IMR-90 (cell line): ENCODE measurements around the gene LZIC.

Source experiments
- BHLHE40 ChIP-seq: fragments of 150-350 bp; IDR thresholded peaks from 2 replicates; pipeline ENCODE4 v1.6.1; 2016; ENCODE audit warnings: mild to moderate bottlenecking, low read depth, low read length
- CEBPB ChIP-seq: IDR thresholded peaks from 2 replicates; pipeline ENCODE4 v1.6.1; 2012; ENCODE audit warnings: low read depth, low read length, improper control_type of control experiment
- CHD1 ChIP-seq: IDR thresholded peaks from 2 replicates; pipeline ENCODE4 v1.6.1; 2012; ENCODE audit warnings: low read depth, low read length, improper control_type of control experiment
- FOS ChIP-seq: fragments of 150-350 bp; IDR thresholded peaks from 2 replicates; pipeline ENCODE4 v1.6.1; 2016; ENCODE audit warnings: low read depth, low read length
- MAZ ChIP-seq: IDR thresholded peaks from 2 replicates; pipeline ENCODE4 v1.6.1; 2012; ENCODE audit warnings: low read depth, mild to moderate bottlenecking, low read length, improper control_type of control experiment, moderate library complexity, borderline replicate concordance
- MXI1 ChIP-seq: IDR thresholded peaks from 2 replicates; pipeline ENCODE4 v1.6.1; 2012; ENCODE audit warnings: low read depth, mild to moderate bottlenecking, low read length, moderate library complexity, borderline replicate concordance
- NFE2L2 ChIP-seq: fragments of 150-350 bp; IDR thresholded peaks from 2 replicates; pipeline ENCODE4 v1.6.1; 2016; ENCODE audit warnings: low read depth, mild to moderate bottlenecking, low read length
- POLR2A ChIP-seq: IDR thresholded peaks from 2 replicates; pipeline ENCODE4 v1.6.1; 2012; ENCODE audit warnings: mild to moderate bottlenecking, low read depth, low read length
- RAD21 ChIP-seq: IDR thresholded peaks from 2 replicates; pipeline ENCODE4 v1.6.1; 2012; ENCODE audit warnings: low read length, improper control_type of control experiment
- RCOR1 ChIP-seq: IDR thresholded peaks from 2 replicates; pipeline ENCODE4 v1.6.1; 2012; ENCODE audit warnings: mild to moderate bottlenecking, low read length, improper control_type of control experiment; ENCODE audit not compliant: insufficient replicate concordance
- RFX5 ChIP-seq: IDR thresholded peaks from 2 replicates; pipeline ENCODE4 v1.8.0; 2012; ENCODE audit warnings: low read depth, mild to moderate bottlenecking, low read length, moderate library complexity
- SMC3 ChIP-seq: fragments of 150-350 bp; IDR thresholded peaks from 2 replicates; pipeline ENCODE4 v1.6.1; 2016; ENCODE audit warnings: low read depth, mild to moderate bottlenecking, antibody characterized with exemption, low read length, moderate library complexity
- TF ChIP-seq, protein P1 (sequence below): conservative IDR thresholded peaks from 2 replicates; pipeline ENCODE4 v1.5.1; 2012; ENCODE audit warnings: mild to moderate bottlenecking, low read depth, low read length, improper control_type of control experiment
- TF ChIP-seq, protein P2 (sequence below): fragments of 150-350 bp; IDR thresholded peaks from 2 replicates; pipeline ENCODE4 v1.6.1; 2017; ENCODE audit warnings: mild to moderate bottlenecking, antibody characterized with exemption, low read length, low read depth

DNA sequence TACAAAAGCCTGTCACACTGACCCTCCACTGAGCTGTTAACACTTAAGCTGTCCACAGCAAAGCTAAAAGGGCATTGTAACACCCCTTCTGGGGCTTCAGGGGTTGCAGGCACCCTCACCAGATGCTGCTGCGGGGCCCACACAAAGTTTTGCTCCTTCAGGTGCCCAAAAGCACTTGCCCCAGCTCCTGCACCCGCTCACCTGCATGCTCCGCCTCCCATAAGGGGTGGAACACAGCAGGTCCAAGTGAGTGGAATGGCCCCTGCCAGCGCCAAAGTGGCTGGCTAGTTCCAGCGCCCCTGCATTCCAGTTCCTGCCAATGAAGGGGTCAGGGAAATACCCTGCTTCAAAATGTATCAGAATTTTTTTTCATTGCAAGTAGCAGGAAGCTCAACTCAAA, 46.6 kb upstream of the LZIC start:
- TF ChIP-seq, protein P1, sequence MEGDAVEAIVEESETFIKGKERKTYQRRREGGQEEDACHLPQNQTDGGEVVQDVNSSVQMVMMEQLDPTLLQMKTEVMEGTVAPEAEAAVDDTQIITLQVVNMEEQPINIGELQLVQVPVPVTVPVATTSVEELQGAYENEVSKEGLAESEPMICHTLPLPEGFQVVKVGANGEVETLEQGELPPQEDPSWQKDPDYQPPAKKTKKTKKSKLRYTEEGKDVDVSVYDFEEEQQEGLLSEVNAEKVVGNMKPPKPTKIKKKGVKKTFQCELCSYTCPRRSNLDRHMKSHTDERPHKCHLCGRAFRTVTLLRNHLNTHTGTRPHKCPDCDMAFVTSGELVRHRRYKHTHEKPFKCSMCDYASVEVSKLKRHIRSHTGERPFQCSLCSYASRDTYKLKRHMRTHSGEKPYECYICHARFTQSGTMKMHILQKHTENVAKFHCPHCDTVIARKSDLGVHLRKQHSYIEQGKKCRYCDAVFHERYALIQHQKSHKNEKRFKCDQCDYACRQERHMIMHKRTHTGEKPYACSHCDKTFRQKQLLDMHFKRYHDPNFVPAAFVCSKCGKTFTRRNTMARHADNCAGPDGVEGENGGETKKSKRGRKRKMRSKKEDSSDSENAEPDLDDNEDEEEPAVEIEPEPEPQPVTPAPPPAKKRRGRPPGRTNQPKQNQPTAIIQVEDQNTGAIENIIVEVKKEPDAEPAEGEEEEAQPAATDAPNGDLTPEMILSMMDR, result no peak
- TF ChIP-seq POLR2A, result no peak
- TF ChIP-seq RCOR1, result no peak
- TF ChIP-seq, protein P2, sequence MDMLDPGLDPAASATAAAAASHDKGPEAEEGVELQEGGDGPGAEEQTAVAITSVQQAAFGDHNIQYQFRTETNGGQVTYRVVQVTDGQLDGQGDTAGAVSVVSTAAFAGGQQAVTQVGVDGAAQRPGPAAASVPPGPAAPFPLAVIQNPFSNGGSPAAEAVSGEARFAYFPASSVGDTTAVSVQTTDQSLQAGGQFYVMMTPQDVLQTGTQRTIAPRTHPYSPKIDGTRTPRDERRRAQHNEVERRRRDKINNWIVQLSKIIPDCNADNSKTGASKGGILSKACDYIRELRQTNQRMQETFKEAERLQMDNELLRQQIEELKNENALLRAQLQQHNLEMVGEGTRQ, result no peak
- TF ChIP-seq SMC3, result no peak
- no peak for TF ChIP-seq CEBPB
- TF ChIP-seq CHD1, result no peak
- TF ChIP-seq RAD21, result no peak
- TF ChIP-seq MAZ, result no peak
- no peak for TF ChIP-seq BHLHE40
- no peak for TF ChIP-seq NFE2L2
- no peak for TF ChIP-seq RFX5
- no peak for TF ChIP-seq FOS
- TF ChIP-seq MXI1, result no peak
